ENCODE data around the gene ZNF746. TPM values are rescaled to one million over a fixed set of nuclear protein-coding genes. Genes with fewer than 3 reads are reported as not detected.

Gene ZNF746
- total and polyA plus RNA-seq, 10 of the 15 experiments (the other 5 are each of a cell fraction or from before 2014, with no cell fraction given), result 1.2 to 19.0 (median 6.3) TPM

- intact Hi-C loops (cut with micrococcal nuclease; ENCODE audit: unreplicated experiment) (no loop called here), in situ Hi-C loops (cut with MboI) (no loop called here)
- Histone ChIP-seq H3K4me1 (ENCODE audit: control insufficient read depth, insufficient read depth, low read length) (no peaks in the 10 kb centered on the region), H3K27me3 (replicated peaks in 1 of 2; ENCODE audit: control insufficient read depth in 2 of 2, insufficient read depth in 2 of 2, low read length in 1 of 2) (no peaks in the 10 kb centered on the region), H3K4me2 (ENCODE audit: control insufficient read depth, insufficient read depth) (no peak overlapping the region), H3K79me2 (ENCODE audit: control insufficient read depth, insufficient read depth, low read length) (no peaks in the 10 kb centered on the region), H2AFZ (ENCODE audit: control insufficient read depth, low read depth, low read length) (no peak overlapping the region), H3K4me3 (no peak overlapping the region), H3K9me3 (replicated peaks; ENCODE audit: control insufficient read depth, insufficient read depth, low read length) (no peaks in the 10 kb centered on the region; the same call in 2 of the 3 replicates), H3K9ac (ENCODE audit: control insufficient read depth, insufficient read depth, low read length) (no peak overlapping the region), H3K36me3 (ENCODE audit: control insufficient read depth in 2 of 2, insufficient read depth in 2 of 2, low read length in 1 of 2) (peaks cover 4 to 14% of the 10 kb centered on the region in 2 experiments; a peak in 3 of 4 replicates), H3K27ac (ENCODE audit: control insufficient read depth, insufficient read depth) (no peak overlapping the region), H4K20me1 (ENCODE audit: control insufficient read depth, insufficient read depth) (no peaks in the 10 kb centered on the region)
- ATAC-seq, result no peak
- TF ChIP-seq SUZ12 (IDR thresholded peaks at IDR 0.05; ENCODE audit: unreplicated experiment) (no peak), DPF2 (IDR thresholded peaks at IDR 0.05) (no peak), CBX3 (IDR thresholded peaks at IDR 0.05; ENCODE audit: borderline replicate concordance, low read depth) (no peak), ATF7 (IDR thresholded peaks at IDR 0.05; ENCODE audit: low read depth) (no peak), BCLAF1 (IDR thresholded peaks at IDR 0.05) (no peak), JUNB (IDR thresholded peaks at IDR 0.05) (no peak), ATF3 (IDR thresholded peaks at IDR 0.05; ENCODE audit: borderline replicate concordance, extremely low read depth, low read depth, low read length) (no peak), ZNF24 (IDR thresholded peaks at IDR 0.05) (no peak), SREBF1 (IDR thresholded peaks at IDR 0.05; ENCODE audit: low read length) (no peak), MTA2 (IDR thresholded peaks at IDR 0.05; ENCODE audit: low read depth) (no peak), EED (IDR thresholded peaks at IDR 0.05; ENCODE audit: low read depth) (no peak), HDAC2 (IDR thresholded peaks at IDR 0.05) (no peak), TCF7 (IDR thresholded peaks at IDR 0.05; ENCODE audit: borderline replicate concordance) (no peak), ASH2L (IDR thresholded peaks at IDR 0.05; ENCODE audit: borderline replicate concordance, low read depth) (no peak), KLF5 (IDR thresholded peaks at IDR 0.05; ENCODE audit: partially characterized antibody) (no peak), PML (IDR thresholded peaks at IDR 0.05; ENCODE audit: low read length) (no peak)
- FAIRE-seq, result no peak
- BruUV-seq (replicated peaks), result no TSS peak
- CTCF ChIA-PET, result interaction anchor here (0.5 to 1.6 kb wide), 3 partner anchors 14 to 313 kb away, joined by 3 read pairs; no protein-coding TSS in a partner anchor
- SMC1A ChIA-PET (ENCODE audit: uncharacterized antibody, unreplicated experiment), result no interaction called here
- POLR2A ChIA-PET, result interaction anchor here (0.6 kb wide), 1 partner anchor 684 kb away, joined by 3 read pairs; no protein-coding TSS in a partner anchor
- RAD21 ChIA-PET (ENCODE audit: unreplicated experiment), result no interaction called here
- DNase-seq (ENCODE audit: low read depth, low spot score), result no peak
- 96% methylated on average over 1 of the region's 1 CpG for WGBS (ENCODE audit: insufficient coverage, insufficient replicate concordance, low lambda C conversion rate, missing lambda C conversion rate)
These were observed 18.0 kb downstream of the ZNF746 start for GRCh38 chr7:149479568-149479967.
